Hematopoietic multipotent progenitor cell treated with erythropoietin and hydrocortisone succinate and interleukin-3 and kit ligand, for 17 days (in vitro differentiated cells): ENCODE results near the gene RBCK1.
A peak's percentile ranks its signal among the peaks of the same experiment; 100 is the strongest.
"Not testable (repeated sequence)": the region's sequence is repeated elsewhere in the genome, so short reads cannot be mapped to it uniquely, and the experiment has no call there.

Experiments
- DNase-seq: peaks from one replicate; pipeline ENCODE4 v3.0.0-alpha.2; 2015; ENCODE audit warnings: low spot score

Gene RBCK1

DNA sequence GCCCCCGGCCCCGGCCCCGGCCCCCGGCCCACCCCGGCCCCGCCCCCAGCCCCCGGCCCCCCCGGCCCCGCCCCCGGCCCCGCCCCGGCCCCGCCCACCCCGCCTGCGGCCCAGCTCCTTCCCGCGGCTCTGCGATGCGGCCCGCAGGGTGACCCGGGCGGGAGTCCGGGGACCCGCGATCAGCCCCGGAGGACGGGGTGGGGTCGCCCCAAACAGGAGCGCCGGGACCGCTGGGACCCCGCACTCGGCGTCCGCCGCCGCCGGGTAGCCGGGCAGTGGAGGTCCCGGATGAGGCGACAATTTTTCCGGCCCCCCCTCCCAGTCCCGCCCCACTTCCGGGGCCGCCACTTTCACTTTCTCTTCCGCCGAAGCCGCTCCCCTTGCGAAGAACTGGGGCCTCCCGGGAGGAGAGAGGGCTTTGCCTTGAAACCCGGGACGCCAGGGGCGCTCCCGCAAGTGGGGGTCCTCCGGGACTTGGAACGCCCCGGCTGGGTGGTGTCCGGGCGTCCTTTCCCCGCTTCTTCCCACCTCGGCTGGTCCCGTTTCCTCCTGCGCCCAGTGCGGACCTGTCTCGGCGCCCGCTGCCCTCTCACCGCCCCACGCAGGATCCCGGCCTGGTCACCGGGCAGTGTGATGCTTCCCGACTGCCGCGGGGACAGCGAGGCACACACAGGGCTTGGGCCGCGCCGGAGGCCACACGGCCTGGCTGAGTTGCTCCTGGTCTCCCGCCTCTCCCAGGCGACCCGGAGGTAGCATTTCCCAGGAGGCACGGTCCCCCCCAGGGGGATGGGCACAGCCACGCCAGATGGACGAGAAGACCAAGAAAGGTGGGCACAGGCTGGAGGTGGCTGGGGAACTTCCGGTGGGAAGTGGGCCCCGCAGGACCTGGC, at the start of gene RBCK1:
RBCK1 (plus strand) TSS at position 347 of the 890 bp plus-strand sequence; CDS start at position 806, 459 bp downstream.
- peak; percentile 89 for DNase-seq

DNA sequence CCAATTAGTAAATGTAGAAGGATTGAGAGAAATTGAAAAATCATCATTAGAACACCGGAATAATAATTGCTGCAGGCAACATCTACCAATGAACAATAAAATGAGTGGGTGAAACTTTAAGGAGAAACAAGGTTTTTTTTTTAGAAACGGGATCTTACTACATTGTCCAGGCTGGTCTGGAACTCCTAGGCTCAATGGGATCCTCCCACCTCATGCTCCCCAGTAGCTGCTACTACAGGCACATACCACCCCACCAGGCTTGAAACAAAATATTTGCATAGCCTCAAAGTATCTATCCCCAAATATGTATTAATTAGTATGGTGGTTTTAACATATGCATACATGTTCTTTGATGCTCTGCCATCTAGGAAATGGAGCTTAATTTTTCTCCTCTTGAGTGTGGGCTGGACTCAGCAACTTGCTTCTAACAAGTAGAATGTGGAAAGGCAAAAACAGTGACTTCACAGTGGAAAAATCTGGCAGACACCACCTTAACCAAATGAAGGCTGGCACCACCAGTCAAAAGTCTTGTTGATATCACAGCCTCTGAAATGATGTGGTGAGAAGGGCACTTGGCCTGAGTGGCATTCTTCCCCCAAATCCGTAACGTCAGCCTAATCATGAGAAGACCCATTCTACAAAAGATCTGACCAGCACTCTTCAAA, 49.1 kb upstream of the RBCK1 start:
- no peak for DNase-seq

DNA sequence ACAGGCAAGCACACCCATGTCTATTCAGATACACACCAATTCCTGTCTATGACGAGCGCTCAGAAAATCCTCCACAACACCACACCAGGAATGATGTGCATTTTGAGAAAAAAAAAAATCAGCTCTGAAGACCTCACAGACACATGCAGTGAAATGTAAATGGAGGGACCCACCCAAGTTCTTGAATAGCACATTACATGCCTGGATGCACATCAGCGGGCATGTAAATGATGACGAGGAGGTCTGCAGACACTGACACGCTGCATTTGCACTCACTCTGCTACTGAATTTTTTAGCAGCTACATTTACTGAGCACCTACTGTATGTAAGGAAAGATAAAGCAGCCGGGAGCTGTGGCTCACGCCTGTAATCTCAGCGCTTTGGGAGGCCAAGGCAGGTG, 46.5 kb upstream of the RBCK1 start:
- DNase-seq: no peak

DNA sequence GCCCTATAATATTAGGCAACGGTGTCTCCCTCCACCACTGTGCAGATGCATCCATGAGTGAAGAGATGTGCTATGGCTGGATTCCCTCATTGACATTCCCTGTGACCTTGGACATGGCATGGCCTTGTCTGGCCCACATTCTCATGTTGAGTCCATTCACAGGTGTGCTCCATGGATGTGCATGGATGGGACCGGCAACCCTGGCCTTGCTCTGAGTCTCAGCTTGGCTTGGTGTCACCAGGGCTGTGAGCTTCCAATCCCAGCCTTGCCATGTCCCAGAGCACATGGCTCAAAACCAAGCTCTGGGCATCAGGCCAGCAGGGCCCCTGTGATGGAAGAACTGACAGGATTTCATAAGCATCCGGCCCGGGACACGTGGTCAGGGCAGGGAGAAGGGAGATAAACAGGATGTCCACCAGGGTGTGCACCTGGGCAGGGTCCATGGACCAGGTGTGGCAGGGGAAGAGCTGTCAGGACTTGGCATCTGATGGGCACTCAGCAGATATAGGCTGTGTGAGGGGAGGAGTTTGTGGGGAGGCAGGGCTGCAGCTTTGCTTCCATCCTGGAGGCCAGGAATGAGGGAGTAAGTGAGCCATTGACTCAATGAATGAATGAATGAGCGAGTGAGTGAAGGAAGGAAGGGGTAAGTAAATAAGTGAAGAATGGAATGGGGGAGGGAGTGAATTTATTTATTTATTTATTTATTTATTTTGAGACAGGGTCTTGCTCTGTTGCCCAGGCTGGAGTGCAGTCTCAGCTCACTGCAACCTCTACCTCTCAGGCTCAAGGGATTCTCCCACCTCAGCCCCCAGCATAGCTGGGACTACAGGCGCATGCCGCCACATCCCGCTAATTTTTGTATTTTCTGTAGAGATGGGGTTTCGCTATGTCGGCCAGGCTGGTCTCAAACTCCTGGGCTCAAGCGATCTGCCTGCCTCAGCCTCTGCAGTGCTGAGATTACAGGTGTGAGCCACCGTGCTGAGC, 45.5 kb upstream of the RBCK1 start:
- DNase-seq: peak; percentile 78

DNA sequence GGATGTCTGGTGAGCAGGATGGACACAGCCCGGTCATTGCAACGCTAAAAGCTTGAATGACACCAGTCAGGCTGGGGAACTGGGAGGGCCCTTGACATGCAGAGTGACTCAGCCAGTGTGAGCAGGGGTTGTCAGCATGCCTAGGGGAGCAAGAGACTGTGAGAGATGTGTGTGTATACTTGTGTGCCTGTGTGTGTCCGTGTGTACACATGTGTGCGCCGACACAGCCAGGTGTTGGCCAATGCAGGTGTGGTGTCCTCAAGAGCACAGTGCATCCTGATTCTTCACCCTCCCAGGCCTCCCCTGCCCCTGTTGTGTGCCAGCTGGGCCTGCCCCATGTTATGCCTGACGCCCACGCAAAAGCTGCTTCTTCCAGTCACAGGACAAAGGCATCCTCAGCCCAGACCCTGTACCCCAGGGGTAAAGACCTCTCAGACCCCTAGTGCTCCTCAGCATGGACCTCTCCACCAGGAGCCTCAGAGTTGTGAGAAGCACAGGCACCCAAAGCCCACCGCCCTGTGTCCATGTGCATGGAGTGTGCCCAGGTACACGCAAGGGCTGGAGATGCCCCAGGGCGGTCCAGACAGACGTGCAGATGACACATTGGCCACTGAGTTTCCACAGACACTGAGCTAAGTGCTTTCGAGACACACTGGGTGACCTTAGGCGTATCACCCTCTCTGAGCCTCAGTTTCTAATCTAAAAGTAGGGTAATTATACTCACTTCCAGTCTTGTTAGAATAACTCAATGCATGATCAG, 44.6 kb upstream of the RBCK1 start:
- DNase-seq: peak; percentile 29

DNA sequence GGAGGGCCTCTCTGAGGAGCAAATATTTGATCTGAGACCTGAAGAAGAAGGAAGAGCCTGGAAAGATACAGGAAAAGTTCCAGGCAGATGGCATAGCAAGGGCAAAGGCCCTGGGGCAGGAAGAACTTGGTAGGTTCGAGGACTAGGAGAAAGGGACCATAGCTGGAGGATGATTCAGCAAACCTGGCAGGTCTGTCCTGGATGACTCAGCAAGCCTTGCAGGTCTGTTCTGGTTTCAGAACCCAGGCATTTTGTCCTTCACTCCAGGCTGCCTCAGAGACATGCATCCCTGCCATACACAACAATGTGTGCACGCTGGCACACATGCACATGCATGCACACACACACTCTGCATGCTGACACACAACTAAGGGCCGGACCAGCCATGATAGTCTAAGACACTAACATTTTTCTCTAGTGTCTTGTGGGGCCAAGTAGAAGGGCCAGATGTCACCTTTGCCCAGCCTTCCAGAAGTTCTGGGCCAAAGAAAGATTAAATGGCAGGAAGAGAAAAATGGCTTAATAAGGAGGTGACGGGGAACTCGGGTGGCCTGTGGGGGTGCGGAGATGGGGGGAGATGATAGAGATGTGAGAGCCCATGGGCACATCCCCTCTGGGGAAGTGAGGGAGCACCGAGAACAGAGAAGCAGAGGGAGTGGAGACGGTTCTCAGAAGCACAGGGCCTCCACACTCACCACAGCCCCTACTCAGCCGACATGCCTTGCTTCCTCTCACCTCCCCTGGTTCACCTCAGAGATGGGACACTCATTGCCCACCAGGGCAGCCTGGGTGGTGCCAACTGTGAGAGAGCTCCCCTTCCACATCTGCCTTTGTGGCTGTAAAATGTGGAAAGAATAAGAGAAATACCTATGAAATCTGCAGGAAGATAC, 42.9 kb upstream of the RBCK1 start:
- DNase-seq: peak; percentile 82

DNA sequence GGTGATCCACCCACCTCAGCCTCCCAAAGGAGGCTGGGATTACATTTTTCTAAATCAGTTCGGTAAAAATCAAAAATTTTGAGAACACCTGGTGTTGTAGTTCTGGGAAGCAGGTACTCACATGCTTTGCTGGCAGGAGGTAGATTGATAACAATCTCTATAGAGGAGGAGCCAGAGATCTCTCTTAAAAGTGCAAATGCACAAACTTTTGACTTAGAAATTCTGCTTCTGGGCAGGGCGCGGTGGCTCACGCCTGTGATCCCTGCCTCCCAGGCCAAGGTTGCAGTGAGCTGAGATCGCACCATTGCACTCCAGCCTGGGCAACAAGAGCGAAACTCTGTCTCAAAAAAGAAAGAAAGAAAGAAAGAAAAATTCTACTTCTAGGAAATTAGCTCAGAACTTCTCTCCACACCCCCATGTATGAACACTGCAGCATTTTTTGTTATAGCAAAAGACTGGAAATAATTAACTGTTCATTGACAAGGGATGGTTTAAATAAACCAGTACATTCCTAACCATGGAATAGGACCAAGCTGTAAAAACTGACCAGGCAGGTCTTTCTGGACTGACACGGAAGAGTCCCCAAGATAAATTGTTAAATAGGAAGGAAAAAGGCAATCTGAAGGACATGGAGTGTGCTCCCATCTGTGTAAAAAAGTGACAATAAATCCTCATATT, 41.9 kb upstream of the RBCK1 start:
- DNase-seq: no peak

DNA sequence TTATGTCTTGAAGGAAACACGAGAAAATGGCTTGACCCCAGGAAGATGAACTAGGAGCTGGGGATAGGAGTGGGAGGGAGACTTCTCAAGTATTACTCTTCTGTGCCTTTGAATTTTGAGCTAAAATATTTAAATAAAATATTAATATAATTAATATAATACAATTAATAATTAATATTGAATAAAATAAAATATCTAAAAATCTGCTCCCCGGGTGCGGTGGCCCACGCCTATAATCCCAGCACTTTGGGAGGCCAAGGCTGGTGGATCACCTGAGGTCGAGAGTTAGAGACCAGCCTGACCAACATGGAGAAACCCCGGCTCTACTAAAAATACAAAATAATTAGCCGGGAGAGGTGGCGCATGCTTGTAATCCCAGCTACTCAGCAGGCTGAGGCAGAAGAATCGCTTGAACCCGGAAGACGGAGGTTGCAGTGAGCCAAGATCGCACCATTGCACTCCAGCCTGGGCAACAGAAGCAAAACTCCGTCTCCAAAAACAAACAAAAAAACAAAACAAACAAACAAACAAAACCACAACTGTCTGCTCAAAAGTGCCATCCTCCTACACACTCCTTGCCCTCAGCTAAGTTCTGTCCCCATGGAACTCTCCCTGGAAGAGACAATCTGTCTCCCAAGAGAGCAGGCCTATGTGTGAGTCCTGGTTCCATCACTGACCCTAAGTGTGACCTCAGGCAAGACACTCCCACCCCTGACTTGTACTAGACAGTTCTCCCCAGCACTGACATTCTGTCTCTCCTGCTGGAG, 41.2 kb upstream of the RBCK1 start:
- no peak for DNase-seq

DNA sequence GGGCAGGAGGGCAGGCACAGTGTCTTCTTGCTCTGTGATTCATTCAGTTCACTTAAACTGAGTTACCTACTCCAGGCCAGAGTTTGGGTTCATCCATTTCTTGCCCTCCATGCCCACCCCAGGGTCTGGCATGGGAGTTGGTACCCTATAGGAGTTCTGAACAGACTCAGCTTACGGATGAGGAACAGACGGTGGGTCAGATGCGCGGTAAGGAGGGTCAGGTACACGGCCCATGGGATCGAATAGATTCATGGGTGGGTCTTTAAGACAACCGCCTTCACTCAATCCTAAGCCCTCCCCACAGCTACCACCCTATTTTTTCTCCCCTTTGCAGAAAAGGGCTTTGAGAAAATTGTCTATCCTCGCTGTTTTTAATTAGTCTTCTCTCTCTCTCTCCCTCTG, 40.6 kb upstream of the RBCK1 start:
- DNase-seq: no peak

DNA sequence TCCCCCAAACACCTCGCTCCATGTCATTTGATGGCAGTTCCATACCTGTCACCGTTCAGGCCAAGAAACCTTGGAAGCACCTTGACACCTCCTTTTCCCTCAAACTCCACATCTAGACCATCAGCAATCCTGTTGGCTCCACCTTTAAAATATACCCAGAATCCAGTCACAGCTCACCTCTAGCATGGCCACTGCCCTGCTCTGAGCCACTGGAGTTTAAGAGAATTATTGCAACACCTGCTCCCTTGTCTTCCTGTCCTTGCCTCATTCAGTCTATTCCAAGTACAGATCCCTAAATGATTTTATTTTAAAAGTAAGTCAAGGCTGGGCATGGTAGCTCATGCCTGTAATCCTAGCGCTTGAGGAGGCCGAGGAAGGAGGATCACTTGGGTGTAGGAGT, 39.2 kb upstream of the RBCK1 start:
- no peak for DNase-seq

DNA sequence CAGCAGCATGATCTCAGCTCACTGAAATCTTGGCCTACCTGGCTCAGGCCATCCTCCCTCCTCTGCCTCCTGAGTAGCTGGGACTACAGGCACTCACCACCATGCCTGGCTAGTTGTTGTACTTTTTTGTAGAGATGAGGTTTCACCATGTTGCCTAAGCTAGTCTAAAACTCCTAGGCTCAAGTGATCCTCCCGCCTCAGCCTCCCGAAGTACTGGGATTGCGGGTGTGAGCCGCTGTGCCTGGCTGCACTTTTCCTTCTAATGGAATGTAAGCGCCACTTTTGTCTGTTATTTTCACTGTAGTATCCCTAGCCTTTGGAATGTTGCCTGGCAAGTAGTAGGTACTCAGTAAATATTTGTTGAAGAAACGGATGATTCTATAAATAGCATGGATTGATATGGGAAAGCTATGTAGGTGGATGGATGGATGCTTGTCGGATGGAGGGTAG, 37.9 kb upstream of the RBCK1 start:
- DNase-seq: no peak

DNA sequence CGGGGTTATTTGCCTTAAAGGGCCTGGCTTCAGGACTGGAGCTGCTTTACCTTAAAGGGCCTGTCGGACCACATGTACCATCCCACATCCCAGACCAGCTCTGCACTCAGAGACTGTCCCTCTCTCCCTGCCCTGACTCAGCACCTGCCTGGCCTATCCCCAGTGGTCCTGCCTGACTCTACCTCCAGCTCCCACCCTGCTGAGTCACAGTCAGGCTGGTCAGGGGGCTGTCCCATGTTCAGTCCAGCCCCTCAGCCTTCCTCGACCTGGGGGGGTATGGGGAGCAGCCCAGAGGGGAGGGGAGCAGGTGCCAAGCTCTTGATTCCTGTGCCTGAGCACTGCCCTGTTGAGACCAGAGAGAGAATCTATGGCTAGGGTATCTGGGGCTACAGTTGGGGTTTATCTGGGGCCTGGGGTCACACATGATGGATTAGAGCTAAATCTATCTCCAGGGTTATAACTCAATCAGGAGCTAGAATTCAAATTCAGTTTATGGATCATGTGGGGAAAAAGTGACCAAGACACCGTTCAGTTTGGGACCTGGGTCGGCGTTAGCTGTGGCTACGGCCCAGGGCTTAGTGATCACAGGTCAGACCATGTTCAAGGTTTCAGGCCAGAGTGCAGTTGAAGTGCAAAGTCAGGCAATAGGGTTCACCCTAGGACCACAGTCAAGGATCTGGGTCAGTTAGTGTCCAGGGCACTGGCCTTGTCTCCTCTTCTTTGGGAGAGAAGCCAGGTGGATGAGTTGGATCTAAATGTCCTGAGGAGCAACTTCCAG, 36.9 kb upstream of the RBCK1 start:
- DNase-seq: no peak

DNA sequence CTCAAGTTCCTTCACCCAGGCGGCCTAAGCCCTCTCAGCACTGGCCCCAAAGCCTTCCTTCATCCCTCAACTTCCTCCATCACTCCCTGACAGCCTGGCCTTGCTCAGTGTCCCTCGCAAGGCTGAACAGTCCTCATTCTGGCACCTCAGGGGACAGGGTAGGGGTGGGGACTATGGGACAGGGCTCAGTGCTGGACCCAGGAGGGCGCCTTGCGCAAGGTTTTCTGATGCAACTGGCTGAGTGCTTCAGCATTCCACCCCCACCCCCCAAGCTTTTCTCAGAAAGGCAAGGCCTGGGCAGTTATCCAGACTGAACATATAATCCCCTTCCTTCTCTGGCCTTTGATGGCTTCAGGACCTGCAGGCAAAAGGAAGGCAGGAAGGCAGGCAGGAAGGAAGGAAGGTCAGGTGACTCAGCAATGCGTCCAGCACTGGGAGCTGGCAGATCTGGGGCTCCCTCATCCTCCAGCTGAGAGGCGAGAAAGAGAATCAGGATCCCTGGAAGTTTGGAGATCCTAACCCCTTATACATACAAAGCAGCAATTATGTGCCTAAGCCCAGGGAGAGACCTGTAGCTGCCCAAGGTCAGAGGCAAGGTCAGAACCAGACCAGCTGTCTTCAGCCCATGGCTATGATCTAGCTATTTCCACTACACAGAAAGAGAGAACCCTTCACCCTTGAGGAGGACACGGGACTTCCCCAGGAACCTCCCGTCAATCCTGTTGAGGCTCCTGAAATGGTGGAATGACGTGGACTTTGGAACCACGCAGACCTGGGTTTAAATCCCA, 36.1 kb upstream of the RBCK1 start:
- peak; percentile 26 for DNase-seq

DNA sequence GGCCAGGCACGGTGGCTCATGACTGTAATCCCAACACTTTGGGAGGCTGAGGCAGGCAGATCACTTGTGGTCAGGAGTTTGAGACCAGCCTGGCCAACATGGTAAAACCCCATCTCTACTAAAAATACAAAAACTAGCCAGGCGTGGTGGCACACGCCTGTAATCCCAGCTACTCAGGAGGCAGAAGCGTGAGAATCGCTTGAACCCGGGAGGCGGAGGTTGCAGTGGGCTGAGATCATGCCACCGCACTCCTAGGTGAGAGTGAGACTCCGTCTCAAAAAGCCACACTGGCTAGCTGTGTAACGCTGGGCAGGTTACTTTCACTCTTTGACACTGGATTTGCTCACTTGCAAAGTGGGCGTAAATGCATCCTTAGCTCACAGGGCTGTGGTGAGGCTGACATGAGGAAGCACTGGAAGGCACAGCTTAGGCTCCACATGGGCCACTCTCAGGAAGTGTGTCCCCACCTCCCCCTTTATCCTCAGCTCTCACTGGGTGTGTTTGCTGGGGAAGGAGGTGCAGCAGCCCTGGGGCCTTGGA, 35.5 kb upstream of the RBCK1 start:
- not testable (repeated sequence) for DNase-seq

DNA sequence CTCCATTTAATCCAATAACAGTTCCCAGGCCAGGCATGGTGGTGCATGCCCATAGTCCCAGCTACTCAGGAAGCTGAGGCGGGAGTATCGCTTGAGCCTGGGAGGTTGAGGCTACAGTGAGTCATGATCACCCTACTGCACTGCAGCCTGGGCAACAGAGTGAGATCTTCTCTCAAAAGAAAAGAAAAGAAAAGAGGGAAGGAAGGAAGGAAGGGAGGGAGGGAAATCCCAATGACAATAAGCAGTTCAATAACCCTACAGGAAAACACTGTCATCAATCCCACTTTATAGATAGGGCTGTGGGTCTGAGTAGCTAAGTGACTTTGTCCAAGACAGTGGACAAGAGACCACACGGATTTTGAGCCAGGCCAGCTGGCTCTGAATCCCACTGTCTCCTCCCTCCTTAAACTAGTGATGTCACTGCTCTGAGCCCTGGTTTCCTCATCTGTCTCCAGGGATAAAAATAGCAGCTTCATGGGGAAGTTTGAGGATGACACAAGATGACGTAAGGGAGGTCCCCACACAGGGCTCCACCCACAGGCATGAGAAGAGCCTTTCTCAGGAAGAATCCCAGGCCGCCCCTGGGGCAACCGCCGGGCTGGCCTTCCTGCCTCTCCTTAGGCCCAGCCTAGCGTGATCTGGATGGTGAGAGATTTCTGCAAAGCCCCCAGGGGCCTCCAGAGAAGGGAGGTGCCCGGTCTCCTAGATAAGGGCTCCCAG, 34.8 kb upstream of the RBCK1 start:
- DNase-seq: peak; percentile 36

DNA sequence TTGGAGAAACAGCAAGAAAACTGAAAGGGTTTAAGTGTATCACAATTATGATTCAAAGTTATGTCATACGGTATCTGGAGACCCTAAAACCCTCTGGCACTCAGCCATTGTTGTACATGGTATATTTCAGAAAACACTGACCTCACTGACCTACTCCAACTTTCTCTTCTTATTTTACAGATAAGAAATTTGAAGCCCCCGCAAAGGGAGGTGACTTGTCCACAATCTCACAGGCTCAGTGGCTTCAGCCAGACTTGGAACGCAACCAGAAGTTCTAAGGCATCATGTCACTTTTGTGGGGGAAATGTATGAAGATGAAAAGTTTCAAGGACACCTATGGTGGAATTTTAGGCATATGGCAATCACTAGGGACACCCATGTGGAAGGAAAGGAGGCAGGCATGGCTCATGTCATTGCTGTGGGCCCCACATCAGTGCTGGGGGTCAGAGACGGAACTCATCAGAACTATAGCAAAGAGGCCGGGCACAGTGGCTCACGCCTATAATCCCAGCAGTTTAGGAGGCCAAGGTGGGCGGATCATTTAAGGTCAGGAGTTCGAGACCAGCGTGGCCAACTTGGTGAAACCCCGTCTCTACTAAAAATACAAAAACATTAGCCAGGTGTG, 32.7 kb upstream of the RBCK1 start:
- no peak for DNase-seq
